ENCODE results near the gene IL5RA.

The IL5RA gene

GRCh38 chr3:3107858-3108257 lies 2.3 kb downstream of the IL5RA start:
- DNase-seq (ENCODE audit: low spot score) = no peak

DNA sequence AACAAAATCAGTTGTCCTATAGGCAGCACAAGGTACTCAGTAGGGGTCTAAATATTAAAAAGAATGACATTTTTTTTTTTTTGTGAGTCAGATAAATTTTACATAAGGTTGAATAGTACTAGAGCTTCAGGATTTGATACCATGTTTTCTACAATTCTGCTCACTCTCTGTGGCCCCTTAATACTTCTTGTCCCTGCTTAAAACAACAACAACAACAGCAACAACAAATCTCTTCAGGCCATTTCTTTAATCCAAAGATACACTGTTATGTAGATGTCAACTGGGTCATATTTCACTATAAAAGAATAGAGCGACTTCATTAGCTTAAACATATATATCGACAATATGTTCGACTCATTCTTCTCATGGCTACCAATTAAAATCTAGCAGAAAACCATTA lies 3.0 kb downstream of the IL5RA start:
- no peak for DNase-seq (ENCODE audit: low spot score)

GRCh38 chr3:3105815-3106214 lies 4.4 kb downstream of the IL5RA start:
- no peak for DNase-seq (ENCODE audit: low spot score)

- DNase-seq (ENCODE audit: low spot score) = no peak
Observed at GRCh38 chr3:3105246-3105645, 4.9 kb downstream of the IL5RA start.

DNA sequence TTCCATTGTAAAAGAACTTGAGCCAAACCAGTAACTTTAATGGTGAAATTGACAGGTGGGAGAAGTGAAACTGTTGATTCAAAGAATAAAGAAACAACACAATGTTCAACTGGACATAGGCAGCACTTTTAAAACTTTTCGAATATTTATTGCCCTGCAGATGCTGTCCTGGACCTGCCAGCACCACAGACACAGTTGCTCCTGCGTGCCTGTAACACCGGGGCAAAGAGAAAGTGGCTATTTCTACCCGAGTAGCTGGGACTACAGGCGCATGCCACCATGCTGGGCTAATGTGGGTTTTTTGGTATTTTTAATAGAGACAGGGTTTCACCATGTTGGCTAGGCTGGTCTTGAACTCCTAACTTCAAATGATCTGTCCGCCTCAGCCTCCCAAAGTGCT lies 7.4 kb downstream of the IL5RA start:
- no peak for DNase-seq (ENCODE audit: low spot score)

DNA sequence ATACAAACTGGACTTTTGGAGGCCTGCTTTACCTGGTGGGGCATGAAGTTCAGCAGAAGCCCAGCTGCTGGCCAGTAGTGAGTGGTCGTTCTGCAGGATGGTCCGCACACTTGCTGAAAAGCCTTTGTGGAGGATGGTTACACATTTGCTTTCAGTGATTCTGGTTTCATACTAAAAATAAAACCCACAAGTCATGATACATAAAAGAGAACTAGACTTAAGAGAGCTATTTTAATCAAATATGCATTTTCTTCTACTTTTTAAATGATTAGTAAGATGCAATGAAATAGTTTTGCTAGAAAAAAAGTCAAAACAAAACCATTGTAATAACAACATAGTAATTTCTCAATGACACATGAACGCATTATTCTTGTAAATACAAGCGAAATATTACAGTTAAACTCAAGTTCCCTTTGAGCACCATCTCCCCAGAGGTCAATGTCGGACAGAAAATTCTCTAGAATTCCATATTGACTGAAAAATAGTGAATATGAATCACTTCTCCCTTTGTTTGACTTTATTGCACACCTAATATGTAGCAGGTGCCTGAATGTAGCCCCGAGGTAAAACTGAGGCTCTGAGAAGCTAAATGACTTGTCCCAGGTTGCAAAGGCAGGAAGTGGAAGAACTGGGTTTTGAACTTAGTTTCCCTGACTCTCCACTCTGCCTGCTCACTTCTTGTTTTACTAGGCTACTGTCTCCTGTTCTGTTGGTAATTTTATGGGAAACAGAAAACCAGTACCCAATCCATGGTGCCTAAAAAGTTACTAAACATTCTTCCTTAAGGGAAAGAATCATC lies 8.3 kb downstream of the IL5RA start:
- DNase-seq (ENCODE audit: low spot score) = no peak

DNA sequence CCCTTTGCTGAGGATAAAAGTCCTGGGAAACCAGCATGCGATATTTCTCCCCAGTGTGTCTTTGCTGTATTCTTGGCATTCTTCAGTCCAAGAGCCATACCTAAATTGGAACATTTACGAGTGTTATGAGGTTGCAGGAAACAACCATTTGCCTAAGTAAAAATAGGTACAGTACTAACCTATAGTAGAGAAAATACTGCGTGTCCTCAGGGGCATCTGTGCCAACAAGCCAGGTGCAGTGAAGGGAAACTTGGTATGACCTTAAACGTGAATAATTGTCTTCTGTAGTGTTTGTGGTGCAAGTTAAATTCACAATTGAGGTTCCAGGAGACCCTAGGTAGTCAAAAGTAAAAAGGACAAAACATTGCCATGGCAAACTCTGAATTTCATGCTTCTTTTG lies 12.2 kb downstream of the IL5RA start:
- DNase-seq (ENCODE audit: low spot score) = no peak

- DNase-seq (ENCODE audit: low spot score) = no peak
Observed at GRCh38 chr3:3089017-3089416, 21.2 kb downstream of the IL5RA start.

- DNase-seq (ENCODE audit: low spot score) = no peak
Observed at GRCh38 chr3:3087716-3088465, 22.3 kb downstream of the IL5RA start.

DNA sequence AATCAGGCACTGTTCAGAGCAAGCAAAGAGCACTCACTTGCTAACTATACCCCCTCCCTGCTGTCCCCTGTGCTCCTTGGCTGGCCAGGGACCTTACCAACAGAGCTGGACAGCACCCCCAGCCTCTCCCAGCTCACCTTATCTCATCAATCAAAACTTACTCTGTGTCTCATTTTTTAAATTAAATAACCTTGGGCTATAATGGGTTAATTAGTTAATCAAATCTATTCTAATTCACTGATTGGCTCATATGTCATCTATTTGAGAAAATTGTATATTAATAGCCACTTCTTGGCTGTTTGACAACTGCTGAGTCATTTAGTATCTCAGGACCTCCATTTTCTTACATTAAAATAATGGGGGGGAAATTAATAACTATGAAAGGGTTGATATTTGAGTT lies 22.9 kb downstream of the IL5RA start:
- DNase-seq (ENCODE audit: low spot score) = no peak

- DNase-seq (ENCODE audit: low spot score) = no peak
Observed at GRCh38 chr3:3086239-3086638, 23.9 kb downstream of the IL5RA start.

DNA sequence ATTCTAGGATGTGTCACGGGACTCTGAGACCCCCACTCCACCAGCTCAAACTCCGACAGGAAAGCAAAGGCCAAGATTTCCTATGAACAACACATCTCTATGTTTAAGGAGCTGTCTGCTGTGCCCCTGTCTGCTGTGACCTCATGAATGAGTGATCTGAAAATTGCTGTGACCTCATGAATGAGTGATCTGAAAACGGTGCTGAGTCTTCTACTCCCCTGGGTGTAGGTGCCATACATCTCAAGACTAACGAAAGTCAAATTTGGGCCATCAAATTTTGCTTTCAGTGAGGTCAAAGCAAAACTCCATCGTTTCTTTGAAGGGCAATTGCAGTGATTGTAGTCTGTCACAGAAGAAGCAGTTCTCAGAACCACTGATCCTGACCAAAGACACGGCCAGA lies 24.4 kb downstream of the IL5RA start:
- no peak for DNase-seq (ENCODE audit: low spot score)

GRCh38 chr3:3084890-3085289 lies 25.3 kb downstream of the IL5RA start:
- no peak for DNase-seq (ENCODE audit: low spot score)

DNA sequence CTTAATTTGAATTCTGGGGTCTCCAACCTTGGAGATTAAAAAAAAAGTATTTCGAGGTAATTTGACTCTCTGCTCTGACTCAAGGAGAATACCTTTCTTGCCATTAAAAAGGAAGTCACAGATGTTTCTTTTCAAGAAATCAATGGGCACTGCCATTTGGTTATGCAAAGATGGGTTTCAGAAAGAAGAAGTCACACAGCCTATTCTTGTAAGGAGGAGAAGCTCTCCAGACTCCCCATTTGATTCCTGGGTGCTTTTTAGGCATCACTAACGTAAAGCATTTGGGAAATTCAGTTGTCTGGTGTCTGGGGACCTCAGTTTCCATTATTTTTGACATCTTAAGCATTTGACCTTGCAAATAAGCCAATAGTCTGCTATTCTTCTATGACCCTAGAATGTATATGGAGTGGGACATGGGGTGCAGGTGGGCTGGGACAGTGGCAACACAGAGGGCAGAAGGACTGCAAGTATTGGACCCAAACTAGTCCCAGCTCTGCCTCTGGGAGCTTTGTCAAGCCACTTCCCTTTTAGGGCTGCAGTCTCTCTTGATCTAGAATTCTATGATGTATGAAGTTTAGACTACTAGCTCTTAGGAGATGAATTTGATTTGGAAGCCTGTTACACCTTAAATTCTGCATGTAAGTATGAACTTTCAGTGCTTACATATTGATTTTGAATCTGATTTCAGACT lies 27.8 kb downstream of the IL5RA start:
- DNase-seq (ENCODE audit: low spot score) = no peak

- no peak for DNase-seq (ENCODE audit: low spot score)
Observed at GRCh38 chr3:3081381-3082233, 28.6 kb downstream of the IL5RA start.

GRCh38 chr3:3080309-3080708 lies 29.9 kb downstream of the IL5RA start:
- no peak for DNase-seq (ENCODE audit: low spot score)

- DNase-seq (ENCODE audit: low spot score) = no peak
Observed at GRCh38 chr3:3074551-3075257, 35.5 kb downstream of the IL5RA start.

DNA sequence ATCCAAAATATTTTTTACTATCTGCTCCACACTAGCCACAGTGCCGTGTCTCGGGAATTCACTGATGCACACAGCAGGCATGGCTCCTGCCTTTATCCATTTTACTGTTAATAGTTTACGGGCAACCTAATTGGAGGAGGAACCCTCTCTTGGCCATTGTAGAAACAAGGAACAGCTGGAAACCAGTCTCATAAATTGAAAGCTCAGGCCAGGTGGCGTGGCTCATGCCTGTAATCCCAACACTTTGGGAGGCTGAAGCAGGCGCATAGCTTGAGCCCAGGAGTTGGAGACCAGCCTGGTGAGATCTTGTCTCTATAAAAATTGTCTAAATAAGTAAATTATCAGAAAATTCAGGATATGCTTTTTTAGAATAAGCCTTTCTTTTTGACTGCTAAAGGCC lies 39.0 kb downstream of the IL5RA start:
- no peak for DNase-seq (ENCODE audit: low spot score)

DNA sequence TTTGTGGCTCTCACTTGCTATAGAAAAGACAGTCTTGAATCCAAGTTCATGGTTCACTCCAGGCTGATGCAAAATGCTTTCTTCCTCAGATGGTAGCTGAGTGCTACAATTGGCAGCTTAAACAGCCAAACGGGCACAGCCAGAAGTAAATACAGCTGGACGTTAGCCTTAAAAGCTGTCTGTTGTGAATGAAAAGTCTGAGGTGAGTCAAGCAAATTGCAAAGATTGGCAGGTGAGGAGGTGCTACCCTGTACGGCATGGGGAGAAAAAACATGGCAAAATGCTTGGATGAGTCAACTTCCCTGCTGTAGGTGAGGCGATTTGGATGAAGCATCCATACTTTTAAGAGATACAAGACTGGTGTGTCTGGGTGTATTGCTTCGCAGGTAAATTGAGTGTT lies 40.5 kb downstream of the IL5RA start:
- no peak for DNase-seq (ENCODE audit: low spot score)

GRCh38 chr3:3068358-3068881 lies 41.8 kb downstream of the IL5RA start:
- no peak for DNase-seq (ENCODE audit: low spot score)

DNA sequence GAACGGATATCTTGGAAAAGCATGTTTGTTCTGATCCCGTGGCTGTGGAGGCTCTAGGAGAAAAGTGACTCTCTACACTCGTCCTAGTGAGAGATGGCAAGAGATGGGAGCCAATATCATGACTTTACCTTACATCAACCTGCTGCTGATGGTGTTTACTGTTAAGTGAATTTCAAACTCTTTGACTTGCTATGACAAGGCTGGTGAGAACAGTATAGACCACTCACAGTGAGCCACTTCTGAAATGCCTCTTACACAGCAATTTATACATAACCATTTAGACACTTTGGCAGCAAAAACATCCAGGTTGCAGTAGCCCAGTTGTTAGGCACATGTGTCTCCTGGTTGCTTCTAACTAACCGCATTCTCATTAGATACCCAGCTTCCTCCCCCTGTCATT lies 43.3 kb downstream of the IL5RA start:
- DNase-seq (ENCODE audit: low spot score) = no peak

Data from left forelimb (tissue), 1 donor.